GM18498 (cell line): ENCODE data around the gene MECP2.

ENCODE experiments used
- ATAC-seq: cut with Tn5 transposase; IDR thresholded peaks from one replicate; pipeline ENCODE4 v1.9.1; 2021; ENCODE audit warnings: mild to moderate bottlenecking, moderate library complexity; ENCODE audit not compliant: unreplicated experiment

Gene MECP2

DNA sequence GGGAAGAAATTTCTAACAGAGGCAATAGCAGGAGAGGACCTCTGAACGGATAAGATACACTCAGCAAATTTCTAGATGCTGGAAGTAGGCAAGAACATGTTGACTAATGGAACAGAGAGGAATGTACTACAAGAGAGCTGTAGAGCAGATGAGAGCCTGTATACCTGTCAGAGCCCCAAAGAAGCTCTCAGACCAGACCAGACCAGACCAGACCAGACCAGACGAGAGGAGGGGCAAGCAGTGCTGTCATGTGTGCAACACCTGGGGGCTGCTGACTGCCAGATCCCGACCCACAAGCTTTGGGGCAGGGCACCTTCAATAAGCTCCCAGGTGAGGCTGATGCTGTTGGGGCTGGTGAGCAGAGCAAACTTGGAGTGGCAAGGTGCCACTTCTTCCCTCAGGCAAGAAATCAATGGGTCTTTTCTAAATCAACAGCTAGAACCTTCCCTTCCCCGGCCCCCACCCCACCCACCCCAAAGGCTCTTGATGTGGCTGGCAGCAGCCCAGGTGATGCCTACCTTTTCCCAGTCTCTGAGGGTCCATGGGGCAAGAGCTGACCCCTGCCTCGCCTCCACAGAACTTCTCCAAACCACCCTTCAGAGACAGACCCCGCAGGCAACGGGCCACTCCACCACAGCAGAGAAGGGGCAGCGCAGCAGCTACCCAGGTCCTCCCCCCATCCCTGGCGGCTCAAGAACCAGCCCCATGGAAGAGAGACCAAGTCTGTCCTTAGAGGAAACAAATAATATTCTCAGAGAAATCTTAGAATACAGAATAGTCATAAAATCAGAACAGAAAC is 32.7 kb downstream of the MECP2 start:
- ATAC-seq = no peak

- ATAC-seq = no peak
Measured at GRCh38 chrX:154063234-154063633, 34.3 kb downstream of the MECP2 start.

GRCh38 chrX:154061801-154062200 is 35.7 kb downstream of the MECP2 start:
- ATAC-seq = no peak

DNA sequence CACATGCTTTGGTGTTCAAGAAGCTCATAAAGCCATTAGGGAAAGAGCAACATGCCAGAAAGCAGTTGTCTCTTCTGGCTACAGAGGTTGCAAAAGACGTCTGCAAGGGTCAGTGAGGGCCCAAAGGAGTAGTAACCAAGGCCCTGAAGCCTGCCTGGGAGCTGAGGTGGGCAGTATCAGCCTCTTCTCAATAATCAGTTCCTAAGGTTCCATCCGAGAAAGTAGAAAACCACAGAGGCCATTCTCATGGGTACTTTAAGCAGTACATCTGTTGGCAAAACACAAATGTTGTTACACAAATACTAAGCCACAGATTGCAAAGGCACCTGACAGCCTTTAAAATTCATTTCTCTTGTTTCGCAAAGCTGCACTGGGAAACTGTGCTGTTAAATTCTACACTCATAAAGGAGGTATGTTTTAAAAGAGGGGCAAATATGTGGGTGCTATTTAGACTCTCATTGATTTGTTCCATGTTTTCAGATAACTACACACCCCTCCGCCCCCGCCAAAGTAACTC is 37.7 kb downstream of the MECP2 start:
- ATAC-seq = no peak

GRCh38 chrX:154059231-154059630 is 38.3 kb downstream of the MECP2 start:
- no peak for ATAC-seq

DNA sequence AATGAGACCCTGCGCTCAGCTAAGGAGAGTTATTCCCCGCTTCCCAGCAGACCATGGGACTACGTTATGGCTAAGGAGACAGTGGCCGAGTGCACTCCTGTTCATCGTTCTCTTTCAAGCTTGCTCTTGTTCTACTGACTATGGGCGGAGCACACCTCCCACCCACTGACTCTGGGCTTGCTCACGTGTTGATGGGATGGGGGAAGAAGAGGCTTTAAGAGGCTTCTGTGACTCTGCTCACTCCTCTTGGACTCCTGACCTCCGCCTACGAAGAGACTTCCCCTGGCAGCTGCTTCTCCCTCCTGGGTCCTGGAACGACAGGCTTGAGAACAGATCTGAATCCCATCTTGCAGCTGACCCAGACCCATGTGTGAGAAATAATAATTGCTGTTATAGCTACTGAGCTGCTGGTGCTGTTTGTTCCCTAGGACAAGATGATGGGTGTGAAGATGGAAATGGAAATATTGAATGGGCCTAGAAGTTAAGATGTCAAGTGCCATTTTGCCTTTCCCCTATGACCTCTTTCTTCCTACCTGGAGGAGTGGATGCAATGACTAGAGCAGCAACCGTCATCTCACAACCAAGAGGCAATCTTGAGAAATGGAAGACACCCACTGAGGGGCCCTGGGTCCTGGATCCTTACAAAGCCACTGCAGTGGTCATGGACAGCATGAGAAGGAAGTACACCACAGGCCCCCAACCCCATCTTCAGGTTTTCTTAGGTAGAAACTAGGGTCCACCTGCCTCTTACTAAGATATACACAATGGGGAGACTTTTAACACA is 39.1 kb downstream of the MECP2 start:
- ATAC-seq = no peak

DNA sequence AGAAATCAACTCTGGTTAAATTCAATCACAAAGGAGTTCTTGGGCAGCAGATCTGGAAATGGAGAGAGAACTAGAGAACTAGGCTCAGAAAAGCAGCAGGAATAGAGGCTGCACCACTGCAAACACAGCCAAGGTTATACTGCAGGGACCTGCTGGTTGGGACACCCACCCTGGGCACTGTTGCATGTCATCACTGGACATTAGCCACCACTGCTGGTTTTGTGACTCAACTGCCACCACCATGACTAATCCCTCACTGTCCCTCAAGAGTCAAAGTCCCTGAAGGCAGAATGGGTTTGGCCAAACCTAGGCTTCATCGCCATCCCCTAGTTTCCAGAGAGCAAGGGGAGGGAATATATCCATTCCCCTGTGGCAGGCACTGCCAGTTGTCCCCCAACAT is 39.7 kb downstream of the MECP2 start:
- ATAC-seq = no peak

- no peak for ATAC-seq
Measured at GRCh38 chrX:154056770-154057241, 40.7 kb downstream of the MECP2 start.

DNA sequence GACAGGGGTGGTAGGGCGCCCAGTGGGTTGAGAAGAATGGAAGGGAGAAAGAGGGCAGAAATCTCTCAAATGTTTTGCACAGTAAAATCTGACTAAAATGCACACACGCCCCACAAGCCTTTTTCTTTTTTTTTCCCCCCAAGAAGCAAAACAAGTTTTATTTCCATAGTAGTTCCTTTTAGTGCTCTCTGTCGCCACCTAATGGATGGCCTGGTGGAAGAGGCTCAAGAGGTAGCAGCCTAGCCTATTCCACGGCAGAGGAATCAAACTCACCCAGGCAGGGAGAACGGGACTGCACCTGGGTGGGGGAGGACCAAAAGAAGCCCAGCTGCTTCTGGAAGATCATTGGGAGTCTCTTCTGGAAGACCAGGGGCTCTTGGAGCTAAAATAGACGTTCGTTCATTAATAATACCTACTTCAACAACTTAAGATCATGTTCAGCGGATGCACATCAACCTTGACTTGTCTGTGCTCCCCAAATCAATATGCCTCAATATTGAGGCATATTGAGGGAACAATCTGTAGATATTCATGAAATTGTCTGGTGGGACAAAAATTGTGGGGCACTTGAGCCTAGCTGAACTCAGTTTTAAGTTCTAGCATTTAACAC is 46.2 kb downstream of the MECP2 start:
- no peak for ATAC-seq

DNA sequence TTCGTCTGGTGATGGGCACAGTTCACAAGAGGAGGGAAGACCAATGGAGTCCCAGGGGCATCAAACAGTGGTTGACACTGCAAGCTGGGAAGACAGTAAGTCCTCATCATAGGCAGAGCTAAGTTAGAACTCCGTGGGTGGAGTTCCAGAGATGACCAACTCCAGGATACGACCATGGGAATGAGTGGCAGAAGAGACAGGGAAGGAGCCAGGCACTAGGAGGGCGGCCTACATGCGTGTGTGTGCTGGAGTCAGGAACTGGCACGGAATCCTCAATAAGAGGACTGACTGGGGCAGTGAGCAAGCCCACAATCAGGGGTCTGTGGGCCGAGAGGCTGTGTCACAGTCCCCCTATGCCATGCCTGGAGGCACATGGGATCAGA is 47.4 kb downstream of the MECP2 start:
- no peak for ATAC-seq

DNA sequence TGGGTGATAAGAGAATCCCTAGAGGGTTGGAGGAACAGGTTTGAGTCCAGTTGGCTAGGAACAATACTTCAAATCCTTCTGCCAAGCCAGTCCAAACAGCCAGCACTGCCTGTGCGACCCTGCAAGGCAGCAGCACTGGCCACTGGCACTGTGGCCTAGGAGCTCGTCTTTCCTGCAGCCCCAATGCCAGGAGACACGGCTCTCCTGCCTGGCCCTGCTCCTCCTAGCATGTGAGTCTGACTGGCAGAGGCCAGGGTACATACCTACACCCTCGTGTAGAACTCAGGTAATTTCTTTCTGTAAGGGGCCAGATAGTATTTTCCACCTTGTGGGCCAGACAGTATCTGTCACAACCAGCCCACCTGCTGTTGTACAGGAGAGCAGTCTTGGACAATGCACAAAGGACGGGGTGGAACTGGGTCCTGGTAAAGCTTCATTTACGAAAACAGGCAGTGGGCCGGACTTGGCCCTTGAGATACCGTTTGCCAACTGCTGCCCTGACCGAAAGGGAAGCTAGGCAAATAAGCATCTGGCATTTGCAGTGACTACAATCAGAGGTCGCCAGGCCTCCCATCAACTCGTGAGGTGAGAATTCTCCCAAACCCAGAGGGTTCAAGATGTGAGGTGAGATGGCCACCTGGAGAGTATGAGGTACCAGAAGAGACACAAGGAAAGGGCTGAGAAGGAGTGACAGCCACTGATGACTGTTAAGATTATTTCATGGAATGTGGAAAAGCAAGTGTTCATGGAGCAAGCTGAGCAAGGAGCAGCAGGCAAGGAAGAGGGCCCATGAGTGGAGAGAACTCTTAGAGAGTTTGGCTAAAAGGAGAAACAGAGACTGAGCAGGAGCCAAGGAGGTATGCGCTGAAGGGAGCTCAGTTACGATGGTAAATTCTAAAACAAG is 48.1 kb downstream of the MECP2 start:
- ATAC-seq = no peak

- ATAC-seq = no peak
Measured at GRCh38 chrX:154048398-154048797, 49.1 kb downstream of the MECP2 start.

DNA sequence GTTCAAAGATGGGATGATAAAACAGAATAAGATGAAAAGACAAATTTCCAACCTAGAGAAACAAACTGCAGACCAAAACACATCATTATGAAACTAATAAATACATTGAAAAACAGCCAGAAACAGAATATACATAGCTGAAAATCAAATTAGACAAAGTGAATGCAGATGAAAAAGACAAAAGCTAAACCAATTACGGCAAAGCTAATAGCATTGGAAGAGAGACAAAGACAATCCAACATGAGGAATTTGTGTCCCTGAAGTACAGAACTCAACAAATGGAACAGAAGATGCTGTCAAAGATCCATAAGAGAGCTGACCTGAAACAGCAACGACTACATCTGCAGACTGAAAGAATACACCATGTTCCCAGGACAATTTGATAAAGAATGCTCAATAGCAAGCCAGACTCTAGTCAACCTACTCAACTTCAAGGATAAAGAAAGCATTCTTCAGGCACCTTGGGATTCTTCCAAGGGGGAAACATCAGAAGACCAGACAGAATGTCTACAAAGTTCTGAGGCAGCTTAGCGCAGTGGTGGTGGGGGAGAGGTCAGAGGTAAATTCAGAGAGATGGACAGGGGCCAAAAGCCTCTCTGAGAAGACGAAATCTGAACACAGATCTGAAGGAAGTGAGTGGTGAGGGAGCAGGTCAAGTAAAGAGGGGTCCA is 50.4 kb downstream of the MECP2 start:
- ATAC-seq = no peak

GRCh38 chrX:154046031-154046781 is 51.3 kb downstream of the MECP2 start:
- no peak for ATAC-seq

DNA sequence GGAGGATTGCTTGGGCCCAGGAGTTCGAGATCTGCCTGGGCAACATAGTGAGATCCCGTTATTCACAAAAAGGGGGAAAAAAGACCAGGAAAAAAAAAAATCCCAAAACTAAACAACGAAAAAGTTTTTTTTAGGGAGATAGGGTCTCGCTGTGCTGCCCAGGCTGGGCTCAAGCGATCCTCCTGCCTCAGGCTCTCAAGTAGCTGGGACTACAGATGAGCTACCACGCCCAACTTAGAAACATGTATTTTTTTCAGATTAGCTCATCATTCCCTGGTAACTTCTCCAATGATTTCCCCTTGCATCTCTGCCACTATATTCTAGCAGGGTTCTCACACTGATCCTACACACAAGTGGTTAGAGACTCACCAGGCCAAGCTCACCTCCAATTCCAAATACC is 53.4 kb downstream of the MECP2 start:
- no peak for ATAC-seq

DNA sequence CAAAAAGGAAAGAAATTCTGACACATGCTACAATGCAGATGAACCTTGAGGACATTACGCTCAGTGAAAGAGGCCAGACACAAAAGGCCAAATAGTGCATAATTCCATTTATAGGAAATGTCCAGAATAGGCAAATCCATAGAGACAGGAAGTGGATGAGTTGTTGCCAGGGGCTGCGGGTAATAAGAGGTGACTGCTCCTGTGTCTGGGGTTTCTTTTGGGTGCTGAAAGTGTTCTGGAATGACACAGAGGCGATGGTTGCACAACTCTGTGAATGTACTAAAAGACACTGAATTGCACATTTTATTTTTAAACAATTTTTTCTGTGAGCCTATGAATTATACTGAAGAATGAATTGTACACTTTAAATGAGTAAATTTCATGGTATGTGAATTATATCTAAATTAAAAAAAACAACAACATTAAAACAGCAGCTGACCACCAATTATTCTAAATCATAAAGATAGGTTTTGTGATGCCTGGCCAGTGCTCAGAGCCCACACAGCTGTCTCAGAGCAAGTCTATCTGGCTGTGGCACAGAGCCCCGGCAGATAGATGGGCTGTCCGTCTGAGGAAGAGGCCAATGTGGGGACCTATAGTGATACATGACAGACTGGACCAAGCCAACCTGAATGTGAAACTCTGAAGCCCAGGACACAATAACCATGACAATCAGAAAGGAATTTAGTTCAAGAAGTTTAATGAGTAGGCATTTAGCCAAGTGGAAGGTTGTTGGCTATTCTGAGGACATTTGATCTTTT is 54.3 kb downstream of the MECP2 start:
- ATAC-seq = no peak

GRCh38 chrX:154040863-154041262 is 56.7 kb downstream of the MECP2 start:
- ATAC-seq = no peak

GRCh38 chrX:154040307-154040756 is 57.2 kb downstream of the MECP2 start:
- no peak for ATAC-seq
